Stimulated activated CD8-positive, alpha-beta memory T cell treated with anti-CD3 and anti-CD28 coated beads, Interleukin-7, amount 100 ng/mL, for 4 hours (primary cell): ENCODE data around the gene ENOX2.

ENCODE experiments used
- DNase-seq, 2 donors: peaks; one replicate each; pipeline ENCODE4 v3.0.0-alpha.2; 2020; ENCODE audit warnings: low read depth in 2 of 2

ENOX2 gene

DNA sequence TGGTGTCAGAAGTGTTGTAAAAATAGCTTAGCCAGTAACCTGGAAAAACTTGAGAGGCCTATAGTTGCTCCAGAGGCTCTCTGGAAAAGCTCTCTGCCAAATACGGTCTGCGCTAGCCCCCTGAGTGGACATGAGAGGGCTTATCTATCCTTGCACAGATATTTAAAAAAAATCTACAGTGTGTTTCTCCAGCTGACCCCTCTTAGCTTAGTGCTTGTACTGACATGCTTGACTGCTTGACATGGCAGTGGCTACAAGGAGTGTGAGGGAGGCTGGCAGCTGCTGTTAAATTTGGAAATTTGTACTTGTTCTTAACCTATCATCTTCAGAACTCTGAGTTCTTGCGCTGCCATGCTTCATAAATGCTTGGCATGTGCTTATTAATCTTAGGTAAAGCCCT, 272.0 kb downstream of the ENOX2 start:
- no peak for DNase-seq

DNA sequence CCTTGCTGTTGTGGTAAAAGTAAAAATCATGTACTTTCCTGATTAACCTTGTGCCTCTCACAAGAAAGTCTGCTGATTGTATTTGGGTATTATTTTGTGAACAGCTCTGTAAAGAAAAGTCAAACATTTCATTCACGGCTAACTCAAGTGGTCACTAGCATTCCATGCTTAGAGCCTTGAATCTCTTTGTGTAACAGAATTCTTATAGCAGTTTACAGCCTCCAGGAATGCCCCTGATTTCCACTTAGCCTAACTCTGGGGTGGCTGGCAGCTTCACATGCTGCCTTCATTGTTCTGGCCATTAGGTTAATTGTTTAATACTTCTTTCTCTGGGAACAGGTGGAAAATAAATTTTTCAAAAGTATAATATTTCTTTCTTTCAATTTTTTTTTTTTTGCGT, 274.5 kb downstream of the ENOX2 start:
- no peak for DNase-seq

DNA sequence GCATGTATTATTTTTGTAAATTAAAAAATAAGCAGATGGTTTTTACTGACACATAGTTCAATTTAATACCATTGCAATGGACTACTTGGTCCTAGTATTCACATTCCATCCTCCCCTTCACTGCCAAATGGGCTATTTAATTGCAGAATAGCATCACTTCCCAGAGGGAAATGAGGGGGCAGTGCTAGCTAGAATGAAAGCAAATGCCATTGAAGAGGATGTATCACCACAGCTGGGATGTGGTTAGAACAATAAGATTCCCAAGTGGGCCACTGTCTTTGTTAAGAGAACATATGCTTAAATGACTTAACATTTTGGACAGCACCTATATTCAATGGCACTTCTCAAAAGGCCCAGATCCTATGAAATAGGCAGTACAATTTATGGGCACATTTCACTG, 276.5 kb downstream of the ENOX2 start:
- no peak for DNase-seq

DNA sequence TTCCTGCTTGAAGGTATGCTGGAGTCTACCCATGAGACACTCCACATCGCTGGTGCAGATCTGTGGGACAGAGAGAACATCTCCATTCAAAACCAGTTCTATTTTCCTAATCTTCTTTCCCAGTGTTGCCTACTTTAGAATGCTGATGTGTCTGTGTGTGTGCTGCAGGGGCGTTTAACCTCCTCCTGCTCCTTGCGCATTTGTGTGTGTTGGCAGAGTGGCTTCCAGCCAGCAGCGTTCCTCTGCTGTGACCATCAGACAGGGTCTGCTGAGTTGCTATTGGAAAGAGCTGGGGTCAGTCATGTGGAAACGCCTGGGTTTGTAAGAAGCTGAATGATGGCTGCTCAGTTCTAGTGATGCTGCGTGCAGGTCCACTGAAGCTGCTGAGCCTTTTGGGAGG, 277.6 kb downstream of the ENOX2 start:
- DNase-seq: no peak

DNA sequence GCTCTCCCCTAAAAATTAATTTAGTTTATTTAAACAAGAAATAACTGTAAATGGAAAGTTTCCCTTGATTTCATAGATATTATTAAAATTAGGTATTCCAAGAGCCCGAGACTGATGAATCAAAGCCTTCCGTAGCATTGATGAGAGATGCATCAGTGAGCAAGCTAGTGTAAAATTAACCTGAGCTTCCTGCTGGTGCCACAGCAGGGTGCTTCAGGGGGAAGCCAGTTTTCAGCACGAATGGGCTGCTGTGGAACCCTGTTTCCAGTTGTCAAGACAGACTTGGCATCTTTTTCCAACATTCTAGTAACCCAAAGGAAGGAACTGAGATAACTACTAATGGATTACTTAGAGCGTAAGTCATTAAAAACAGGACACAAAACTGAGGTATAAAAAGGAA, 279.5 kb downstream of the ENOX2 start:
- DNase-seq: no peak

DNA sequence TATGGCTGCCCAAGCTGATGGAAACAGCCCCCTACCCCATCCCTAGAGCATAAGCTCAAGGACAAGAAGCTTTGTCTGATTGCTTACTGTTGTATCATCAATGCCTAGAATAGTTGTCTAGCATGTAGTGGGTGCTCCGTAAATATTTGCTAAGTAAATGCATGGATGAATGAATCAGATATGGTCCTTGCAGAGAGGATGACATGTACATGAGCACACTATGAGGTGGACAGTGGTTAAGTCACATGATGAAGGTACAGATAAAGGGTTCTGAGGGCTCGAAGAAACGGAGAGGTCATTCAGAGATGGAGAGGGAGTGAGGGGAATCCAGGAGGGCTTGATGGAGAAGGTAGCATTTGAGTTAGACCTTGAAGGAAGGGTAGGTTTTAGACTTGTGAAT, 287.1 kb downstream of the ENOX2 start:
- DNase-seq: no peak

DNA sequence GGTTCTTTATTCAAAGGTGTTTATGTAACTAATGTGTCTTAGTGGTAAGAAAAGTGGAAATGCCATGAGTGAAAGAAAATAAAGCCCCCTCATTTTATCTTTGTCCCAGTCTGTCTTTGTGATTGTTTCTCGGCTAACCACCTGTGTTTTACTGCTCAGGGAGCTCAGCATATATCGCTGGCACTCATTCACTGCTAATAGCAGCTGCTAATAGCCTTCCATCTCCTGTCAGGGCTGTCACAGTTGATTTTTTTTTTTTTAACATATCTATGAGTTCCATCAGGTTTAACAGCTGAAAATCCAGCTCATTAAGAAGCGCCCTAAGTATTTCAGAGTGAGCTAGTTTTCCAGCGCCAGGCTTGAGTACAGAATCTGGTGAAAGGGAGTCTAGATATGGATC, 295.6 kb downstream of the ENOX2 start:
- DNase-seq: no peak

DNA sequence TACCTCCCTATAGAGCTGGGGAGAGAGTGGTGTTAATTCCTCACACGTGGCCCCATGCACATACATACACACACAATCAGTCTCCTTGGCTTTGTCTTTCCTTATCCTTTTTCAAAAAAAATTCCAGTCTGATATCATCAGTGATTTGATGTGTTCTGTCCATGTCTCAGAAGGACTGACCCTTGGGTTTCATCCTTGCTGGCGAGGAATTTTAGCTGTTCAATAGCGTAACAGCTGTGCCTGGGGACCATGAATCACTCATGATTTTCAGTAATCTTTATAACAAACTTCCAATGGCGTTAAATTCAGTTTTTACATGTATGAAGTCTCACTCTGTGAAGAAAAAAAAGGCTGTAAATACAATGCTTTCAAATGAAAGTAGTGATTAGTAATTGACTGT, 296.6 kb downstream of the ENOX2 start:
- DNase-seq: no peak

DNA sequence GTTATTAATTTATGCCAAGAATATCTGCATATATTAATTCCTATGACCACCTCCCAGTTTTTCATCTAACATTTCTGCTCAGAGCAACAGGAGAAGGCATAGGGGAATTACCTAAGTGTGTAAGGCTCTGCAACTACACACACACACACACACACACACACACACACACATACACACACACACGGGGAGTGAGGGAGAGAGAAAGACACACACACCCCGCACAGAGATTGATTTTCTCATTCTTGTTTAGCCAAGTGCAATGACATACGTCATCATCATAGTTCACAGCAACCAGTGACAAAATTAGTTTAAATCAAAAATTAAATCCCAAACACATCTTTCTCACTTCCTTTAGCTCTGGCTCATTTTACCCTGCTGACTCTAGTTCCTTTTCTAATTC, 298.1 kb downstream of the ENOX2 start:
- DNase-seq: no peak

DNA sequence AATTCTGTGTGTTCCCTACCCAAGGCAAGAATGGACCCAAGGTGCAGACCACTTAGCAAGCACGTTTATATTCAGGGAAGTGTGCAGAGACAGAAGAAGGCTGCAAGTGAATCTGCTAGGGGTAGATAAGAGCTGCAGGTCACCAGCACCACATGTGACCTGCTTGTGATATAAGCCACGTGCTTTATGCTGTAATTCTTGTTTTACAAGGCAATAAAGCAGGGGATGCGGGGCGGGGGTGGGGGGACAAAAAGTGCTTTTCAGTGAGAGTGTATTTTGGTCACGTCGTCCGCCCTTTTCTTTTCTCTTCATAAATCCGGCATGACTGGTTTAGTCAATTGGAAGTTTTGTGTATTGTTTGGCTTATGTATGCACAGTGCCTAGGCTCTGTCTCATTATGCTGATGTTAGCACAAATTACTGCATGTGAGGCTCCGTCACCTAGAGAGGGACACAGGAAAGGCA, 308.5 kb downstream of the ENOX2 start:
- DNase-seq: no peak

DNA sequence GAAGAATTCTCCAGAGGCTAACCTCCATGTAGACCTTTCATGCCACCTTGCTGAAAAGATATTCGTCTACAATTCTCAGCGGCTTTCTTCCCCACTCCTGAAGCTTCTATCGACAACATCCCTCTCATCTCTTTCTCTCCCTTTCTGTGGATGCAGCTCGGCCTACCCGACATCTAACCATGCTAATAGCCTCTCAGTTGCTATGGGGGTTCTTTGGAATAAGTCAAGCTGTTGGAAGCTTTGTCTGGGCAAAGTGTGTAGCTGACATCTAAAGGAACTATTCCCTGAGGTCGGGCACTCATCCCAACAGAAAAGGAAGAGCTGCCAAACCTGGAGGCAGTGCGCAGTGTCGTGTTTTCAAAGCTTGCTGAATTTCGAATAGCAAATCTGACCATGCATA, 309.1 kb downstream of the ENOX2 start:
- no peak for DNase-seq

DNA sequence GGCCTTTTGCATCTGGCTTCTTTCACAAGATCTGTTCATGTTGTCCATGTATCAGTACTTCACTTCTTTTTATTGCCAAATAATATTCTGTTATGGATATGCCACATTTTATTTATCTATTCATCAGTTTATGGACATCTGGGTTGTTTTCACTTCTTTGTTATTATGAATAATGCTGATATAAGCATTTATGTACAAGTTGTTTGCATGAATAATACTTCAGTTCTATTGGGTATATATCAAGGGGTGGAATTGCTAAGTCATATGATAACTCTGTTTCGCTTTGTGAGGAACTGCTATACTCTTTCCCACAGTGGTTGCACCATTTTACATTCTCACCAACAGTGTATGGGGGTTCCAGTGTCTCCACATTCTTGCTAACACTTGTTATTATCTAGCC, 310.8 kb downstream of the ENOX2 start:
- no peak for DNase-seq

DNA sequence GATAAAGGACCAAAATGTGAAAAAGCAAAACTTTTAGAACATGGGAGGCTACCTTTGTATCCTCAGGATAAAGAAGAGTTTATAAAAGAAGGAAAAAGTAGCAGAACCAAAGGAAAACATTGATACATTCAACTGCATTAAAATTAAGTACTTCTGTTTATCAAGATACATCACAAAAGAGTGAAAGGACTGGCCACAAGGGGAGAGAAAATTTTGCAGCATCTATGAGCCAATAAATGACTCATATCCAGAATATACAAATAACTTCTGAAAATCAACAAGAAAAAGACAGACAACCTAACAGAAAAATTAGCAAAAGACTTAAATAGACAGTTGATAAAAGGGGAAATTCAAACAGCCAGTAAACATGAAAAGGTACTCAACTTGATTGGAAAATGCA, 324.1 kb downstream of the ENOX2 start:
- DNase-seq: no peak

DNA sequence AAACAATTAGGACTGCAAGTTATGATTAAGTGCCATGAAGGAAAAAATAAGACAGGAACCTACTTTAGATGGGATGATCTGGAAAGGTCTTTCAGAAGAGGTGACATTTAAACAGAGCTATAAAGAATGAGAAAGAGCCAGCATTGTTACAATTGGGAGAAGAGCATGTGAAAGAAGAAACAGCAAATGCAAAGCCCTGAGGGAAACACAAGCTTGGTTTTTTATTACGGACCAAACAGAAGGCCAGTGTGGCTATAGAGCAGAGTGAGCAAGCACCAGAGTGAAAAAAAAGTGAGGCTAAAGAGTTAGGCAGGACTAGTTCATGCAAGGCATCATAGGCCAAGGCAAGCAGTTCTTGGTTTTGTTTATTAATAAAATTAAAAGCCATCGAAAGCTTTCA, 325.6 kb downstream of the ENOX2 start:
- no peak for DNase-seq

DNA sequence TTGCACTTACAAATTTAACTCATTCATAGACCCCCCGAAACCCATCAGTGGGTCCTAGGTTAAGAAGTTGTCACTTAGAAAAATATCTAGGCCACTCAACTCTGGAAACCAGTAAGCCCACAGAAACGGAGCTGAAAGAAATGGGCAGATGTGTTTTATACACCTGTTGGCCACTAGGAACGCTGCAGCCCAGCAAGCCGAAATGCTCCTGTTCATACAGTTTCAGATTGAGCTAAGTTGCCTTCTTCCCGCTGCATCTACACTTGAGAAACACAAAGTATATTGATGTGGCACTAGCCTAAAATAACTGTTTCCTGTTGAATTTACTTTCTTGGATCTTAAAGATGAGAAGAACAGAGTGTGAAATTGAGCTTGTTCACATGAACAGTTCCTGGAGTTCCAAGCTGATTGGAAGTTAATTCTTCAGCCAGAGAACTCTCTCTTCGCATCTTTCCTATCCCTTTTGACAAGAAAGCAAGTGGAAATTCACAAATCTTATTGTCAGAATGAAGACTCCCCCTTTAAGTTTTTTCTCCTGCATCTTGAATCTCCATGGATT, 327.1 kb downstream of the ENOX2 start:
- no peak for DNase-seq
